Upper lobe of left lung (tissue), 6 donors: ENCODE data around the gene OXT. TPM values are rescaled to one million over a fixed set of nuclear protein-coding genes. Genes with fewer than 3 reads are reported as not detected.
"Not testable (repeated sequence)": the region's sequence is repeated elsewhere in the genome, so short reads cannot be mapped to it uniquely, and the experiment has no call there.

ENCODE experiments used
- ATAC-seq, 2 donors: fragments of 200-7000 bp; cut with Tn5 transposase; one replicate each; pipeline ENCODE4 v1.9.1; 2022; ENCODE audit warnings: mild to moderate bottlenecking in 2 of 2, moderate library complexity in 2 of 2; ENCODE audit not compliant: low FRiP score in 2 of 2
- DNase-seq, 2 donors: peaks; one replicate each; pipeline ENCODE4 v3.0.0-alpha.2; 2019 to 2020
- H3K27ac ChIP-seq, 4 donors: fragments of 200-600 bp; sonication (generic); one replicate each; pipeline ENCODE4 v1.5.1; 2016 to 2019
- H3K27me3 ChIP-seq, 4 donors: fragments of 200-600 bp; sonication (generic); one replicate each; pipeline ENCODE4 v1.5.1; 2017 to 2019
- H3K36me3 ChIP-seq, 4 donors: fragments of 200-600 bp; sonication (generic); one replicate each; pipeline ENCODE4 v1.5.1; 2016 to 2019
- H3K4me1 ChIP-seq, 4 donors: fragments of 200-600 bp; sonication (generic); one replicate each; pipeline ENCODE4 v1.5.1; 2018 to 2019
- H3K4me3 ChIP-seq, 4 donors: fragments of 200-600 bp; sonication (generic); one replicate each; pipeline ENCODE4 v1.5.1; 2017 to 2019; ENCODE audit warnings: mild to moderate bottlenecking in 2 of 4, moderate library complexity in 1 of 4
- H3K9me3 ChIP-seq, 4 donors: fragments of 200-600 bp; sonication (generic); one replicate each; pipeline ENCODE4 v1.5.1; 2018 to 2019
- EP300 ChIP-seq, 4 donors: sonication (generic); formaldehyde crosslinking; IDR thresholded peaks; one replicate each; pipeline ENCODE4 v1.5.1; 2017; ENCODE audit warnings: antibody characterized with exemption in 4 of 4, control low read depth in 2 of 4
- POLR2A ChIP-seq, 4 donors: fragments of 450-650 bp; IDR thresholded peaks; one replicate each; pipeline ENCODE4 v1.5.1; 2016 to 2017; ENCODE audit warnings: antibody characterized with exemption in 4 of 4, mild to moderate bottlenecking in 2 of 4
- POLR2AphosphoS5 ChIP-seq, 2 donors: sonication (generic); formaldehyde crosslinking; IDR thresholded peaks; one replicate each; pipeline ENCODE4 v1.5.1; 2017; ENCODE audit warnings: antibody characterized with exemption in 2 of 2
- WGBS, 2 donors: methylation state at CpG; one replicate each; pipeline ENCODE4 v1.1.5; 2017 to 2018; 5-methylcytosine and 5-hydroxymethylcytosine counted together
- total RNA-seq, 6 donors: library from RNA; depleted of rRNA in 4 of 6; stranded (reverse); fragments of >200 nt in 4 of 6; gene quantifications; one replicate each; pipeline versions ENCODE4 v1.1.0 to v1.2.1, GENCODE V29; 2016 to 2021
- TF ChIP-seq, protein P1 (sequence below), 6 experiments: fragments of 450-650 bp in 4 of 6; fragments of 200-600 bp in 2 of 6; sonication (generic) in 2 of 6; IDR thresholded peaks; one replicate each; pipeline ENCODE4 v1.5.1; 2016 to 2019; ENCODE audit warnings: antibody characterized with exemption in 6 of 6
- donor health status: DM: no; HTN: no; CAD: no; lungs with moderate emphysema.
- donor health status: DM: no; HTN: yes; CAD: no; lungs with severe emphysema.

OXT gene
- total RNA-seq, 6 donors from 2014 or later = 2.7 TPM; not detected in 5

GRCh38 chr20:3115190-3116107 lies 44.0 kb downstream of the OXT start:
- Histone ChIP-seq H3K9me3 (no peaks in the 10 kb centered on the region), H3K4me3 (no peak overlapping the region), H3K27me3 (no peaks in the 10 kb centered on the region), H3K4me1 (peaks cover 0 to 20% (median 4%) of the 10 kb centered on the region in 4 donors), H3K27ac (no peak overlapping the region), H3K36me3 (peaks cover 0 to 22% (median 8%) of the 10 kb centered on the region in 4 donors)
- peak in 1 of 2 donors; percentile 34 for DNase-seq
- WGBS, 2 donors = 49 to 56% methylated on average over 30 of the region's 30 CpGs
- peak; percentile 51 to 64 for ATAC-seq
- no peak for TF ChIP-seq POLR2AphosphoS5 (IDR thresholded peaks at IDR 0.05)
- TF ChIP-seq, protein P1, sequence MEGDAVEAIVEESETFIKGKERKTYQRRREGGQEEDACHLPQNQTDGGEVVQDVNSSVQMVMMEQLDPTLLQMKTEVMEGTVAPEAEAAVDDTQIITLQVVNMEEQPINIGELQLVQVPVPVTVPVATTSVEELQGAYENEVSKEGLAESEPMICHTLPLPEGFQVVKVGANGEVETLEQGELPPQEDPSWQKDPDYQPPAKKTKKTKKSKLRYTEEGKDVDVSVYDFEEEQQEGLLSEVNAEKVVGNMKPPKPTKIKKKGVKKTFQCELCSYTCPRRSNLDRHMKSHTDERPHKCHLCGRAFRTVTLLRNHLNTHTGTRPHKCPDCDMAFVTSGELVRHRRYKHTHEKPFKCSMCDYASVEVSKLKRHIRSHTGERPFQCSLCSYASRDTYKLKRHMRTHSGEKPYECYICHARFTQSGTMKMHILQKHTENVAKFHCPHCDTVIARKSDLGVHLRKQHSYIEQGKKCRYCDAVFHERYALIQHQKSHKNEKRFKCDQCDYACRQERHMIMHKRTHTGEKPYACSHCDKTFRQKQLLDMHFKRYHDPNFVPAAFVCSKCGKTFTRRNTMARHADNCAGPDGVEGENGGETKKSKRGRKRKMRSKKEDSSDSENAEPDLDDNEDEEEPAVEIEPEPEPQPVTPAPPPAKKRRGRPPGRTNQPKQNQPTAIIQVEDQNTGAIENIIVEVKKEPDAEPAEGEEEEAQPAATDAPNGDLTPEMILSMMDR (IDR thresholded peaks at IDR 0.05) = peak; percentile 39 to 87 (median 52)

DNA sequence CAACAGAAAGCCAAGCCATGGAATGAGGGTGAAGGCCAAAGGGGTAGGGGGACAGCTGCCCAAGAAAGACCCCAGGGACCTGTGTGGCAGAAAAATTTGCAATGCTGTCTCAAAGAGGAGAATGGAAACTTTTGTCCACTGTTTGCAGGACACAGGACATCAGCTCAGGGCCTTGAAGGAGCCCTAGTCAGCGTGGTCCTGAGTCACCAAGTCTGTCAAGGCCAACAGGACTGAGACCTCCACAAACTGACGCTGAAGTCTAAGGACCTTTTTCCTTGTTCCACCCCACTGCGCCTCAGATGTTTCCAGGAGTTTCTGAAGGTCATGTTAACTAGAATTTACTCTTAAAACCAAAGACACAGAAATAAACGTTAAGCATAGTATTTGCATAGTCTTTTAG lies 44.9 kb downstream of the OXT start:
- peaks cover 0 to 30% (median 12%) of the 10 kb centered on the region in 4 donors for H3K36me3 ChIP-seq
- H3K27me3 ChIP-seq = no peaks in the 10 kb centered on the region
- 88% methylated on average over 4 of the region's 4 CpGs for WGBS, 2 donors
- H3K4me1 ChIP-seq = peaks cover 0 to 20% (median 4%) of the 10 kb centered on the region in 4 donors
- no peak overlapping the region for H3K27ac ChIP-seq
- H3K9me3 ChIP-seq = no peaks in the 10 kb centered on the region
- TF ChIP-seq POLR2AphosphoS5 (IDR thresholded peaks at IDR 0.05) = no peak
- TF ChIP-seq, protein P1 (IDR thresholded peaks at IDR 0.05) = no peak
- no peak for TF ChIP-seq POLR2A (IDR thresholded peaks at IDR 0.05)
- TF ChIP-seq EP300 (IDR thresholded peaks at IDR 0.05) = no peak
- no peak overlapping the region for H3K4me3 ChIP-seq
- DNase-seq = no peak
- ATAC-seq = no peak

DNA sequence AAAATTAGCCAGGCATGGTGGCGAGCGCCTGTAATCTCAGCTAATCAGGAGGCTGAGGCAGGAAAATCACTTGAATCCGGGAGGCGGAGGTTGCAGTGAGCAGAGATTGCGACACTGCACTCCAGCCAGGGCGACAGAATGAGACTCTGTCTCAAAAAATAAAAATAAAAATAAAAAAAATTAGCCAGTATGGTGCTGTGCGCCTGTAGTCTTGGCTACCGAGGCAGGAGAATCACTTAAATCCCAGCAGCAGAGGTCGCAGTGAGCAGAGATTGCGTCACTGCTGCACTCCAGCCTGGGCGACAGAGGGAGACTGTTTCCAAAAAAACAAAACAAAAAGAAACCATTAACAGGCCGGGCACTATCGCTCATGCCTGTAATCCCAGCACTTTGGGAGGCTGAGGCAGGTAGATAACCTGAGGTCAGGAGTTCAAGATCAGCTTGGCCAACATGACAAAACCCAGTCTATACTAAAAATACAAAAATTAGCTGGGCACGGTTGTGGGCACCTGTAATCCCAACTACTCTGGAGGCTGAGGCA lies 46.5 kb downstream of the OXT start:
- H3K4me3 ChIP-seq, H3K9me3 ChIP-seq, H3K27me3 ChIP-seq: not testable (repeated sequence)
- ATAC-seq (peak; percentile 86 to 92), DNase-seq (peak in 1 of 2 donors; percentile 79)
- peaks cover 0 to 43% (median 21%) of the 10 kb centered on the region in 4 donors for H3K36me3 ChIP-seq
- peak overlapping the region in 3 of 4 donors; percentile 24 to 63 (median 27) for H3K27ac ChIP-seq
- peaks cover 0 to 20% (median 4%) of the 10 kb centered on the region in 4 donors for H3K4me1 ChIP-seq
- WGBS, 2 donors = 47 to 57% methylated on average over 14 of the region's 14 CpGs
- TF ChIP-seq, protein P1 (IDR thresholded peaks at IDR 0.05) = peak; percentile 18 to 66 (median 57)

- H3K27ac ChIP-seq = no peak overlapping the region
- H3K36me3 ChIP-seq = peaks cover 0 to 36% (median 16%) of the 10 kb centered on the region in 4 donors
- WGBS, 2 donors = 80 to 82% methylated on average over 5 of the region's 5 CpGs
- no peak for ATAC-seq
- H3K9me3 ChIP-seq = no peaks in the 10 kb centered on the region
- TF ChIP-seq POLR2AphosphoS5 (IDR thresholded peaks at IDR 0.05) (no peak), POLR2A (IDR thresholded peaks at IDR 0.05) (no peak), EP300 (IDR thresholded peaks at IDR 0.05) (no peak)
- TF ChIP-seq, protein P1 (IDR thresholded peaks at IDR 0.05) = no peak
- H3K27me3 ChIP-seq = no peaks in the 10 kb centered on the region
- H3K4me1 ChIP-seq = peaks cover 0 to 20% (median 4%) of the 10 kb centered on the region in 4 donors
- H3K4me3 ChIP-seq = no peak overlapping the region
- DNase-seq = no peak
These were observed 47.6 kb downstream of the OXT start for GRCh38 chr20:3119044-3119443.
